HepG2 (cell line): ENCODE measurements around the gene ENTREP3. TPM values are rescaled to one million over a fixed set of nuclear protein-coding genes. Genes with fewer than 3 reads are reported as not detected.
A peak's percentile ranks its signal among the peaks of the same experiment; 100 is the strongest.
"Not testable (repeated sequence)": the region's sequence is repeated elsewhere in the genome, so short reads cannot be mapped to it uniquely, and the experiment has no call there.

Experiments used
- ATAC-seq: fragments of 200-7000 bp; cut with Tn5 transposase; 3 replicates; pipeline ENCODE4 v1.9.1; 2020; ENCODE audit warnings: mild to moderate bottlenecking, moderate library complexity
- BruUV-seq: library from RNA; stranded (reverse); fragments of 400-500 nt; replicated peaks from 2 replicates; lab custom pipeline; 2021; lab: Mats Ljungman, UMichigan
- CTCF ChIA-PET: fragments of 300-600 bp; formaldehyde crosslinking; extraction: SDS; loops from one replicate; lab custom pipeline; 2021; ENCODE audit warnings: low total read pairs, inconsistent platforms, low intra/inter-chr PET ratio; lab: Yijun Ruan, JAX
- POLR2A ChIA-PET: fragments of 350-600 bp; sonication (Branson Sonifier 250); formaldehyde crosslinking; loops from one replicate; lab custom pipeline; 2020; ENCODE audit warnings: antibody characterized with exemption, inconsistent platforms; lab: Yijun Ruan, JAX
- DNase-seq: peaks from one replicate; pipeline ENCODE4 v3.0.0-alpha.2; 2015; ENCODE audit warnings: low spot score
- FAIRE-seq: peaks from 3 replicates; lab custom pipeline; 2011; peaks lifted over from hg19 to GRCh38; lab: Jason Lieb, UNC
- H2AFZ ChIP-seq: one replicate; pipeline ENCODE4 v1.6.1; 2011; ENCODE audit warnings: low read length, inconsistent platforms
- H3K27ac ChIP-seq: fragments of 300-600 bp; 3 replicates; pipeline ENCODE4 v1.8.0; 2011; ENCODE audit warnings: mixed run types, mild to moderate bottlenecking, mixed read lengths, low read length, inconsistent platforms; ENCODE audit not compliant: insufficient read depth; ENCODE audit errors: extremely low read length
- H3K27me3 ChIP-seq, 2 experiments: fragments of 200-600 bp in 1 of 2; 2 replicates in 1 of 2; 3 replicates in 1 of 2; pipeline versions ENCODE4 v1.6.0 to v1.8.0; 2011; ENCODE audit warnings: low read length in 2 of 2, mild to moderate bottlenecking in 2 of 2, moderate library complexity in 2 of 2, inconsistent platforms in 1 of 2; ENCODE audit not compliant: insufficient read depth in 2 of 2, control insufficient read depth in 1 of 2
- H3K36me3 ChIP-seq, 2 experiments: fragments of 200-600 bp in 1 of 2; replicated peaks in 1 of 2; 2 replicates in 1 of 2; 3 replicates in 1 of 2; pipeline versions ENCODE4 v1.5.1 to v1.8.0; 2011; ENCODE audit warnings: low read length in 2 of 2, inconsistent platforms in 1 of 2; ENCODE audit not compliant: insufficient read depth in 2 of 2, control insufficient read depth in 1 of 2
- H3K4me1 ChIP-seq: 2 replicates; pipeline ENCODE4 v1.5.1; 2012; ENCODE audit warnings: low read length, inconsistent platforms; ENCODE audit not compliant: insufficient read depth
- H3K4me2 ChIP-seq: 2 replicates; pipeline ENCODE4 v1.6.0; 2011; ENCODE audit warnings: low read depth, low read length, inconsistent platforms
- H3K4me3 ChIP-seq, 3 experiments: fragments of 200-600 bp in 1 of 3; sonication (generic), shearing (Covaris generic) in 1 of 3; replicated peaks in 1 of 3; 2 replicates each; pipeline ENCODE4 v1.5.1; 2011 to 2016; ENCODE audit warnings: low read length in 3 of 3, inconsistent platforms in 2 of 3, low read depth in 2 of 3, mild to moderate bottlenecking in 2 of 3, control low read depth in 1 of 3, mixed read lengths in 1 of 3; ENCODE audit not compliant: insufficient read depth in 1 of 3
- H3K79me2 ChIP-seq: one replicate; pipeline ENCODE4 v1.6.1; 2011; ENCODE audit warnings: low read length, inconsistent platforms; ENCODE audit not compliant: insufficient read depth
- H3K9ac ChIP-seq: 2 replicates; pipeline ENCODE4 v1.6.0; 2011; ENCODE audit warnings: mild to moderate bottlenecking, low read depth, low read length, inconsistent platforms; ENCODE audit not compliant: insufficient read depth
- H3K9me3 ChIP-seq: 2 replicates; pipeline ENCODE4 v1.5.1; 2012; ENCODE audit warnings: mild to moderate bottlenecking, low read length
- H4K20me1 ChIP-seq: 2 replicates; pipeline ENCODE4 v1.6.0; 2011; ENCODE audit warnings: inconsistent platforms, mild to moderate bottlenecking, low read length, moderate library complexity; ENCODE audit not compliant: insufficient read depth
- AGO2 ChIP-seq: fragments of 200-400 bp; formaldehyde crosslinking; optimal IDR thresholded peaks from 2 replicates; pipeline ENCODE3; 2017; ENCODE audit warnings: mild to moderate bottlenecking, low read depth, low read length, moderate library complexity
- BORCS8-MEF2B ChIP-seq: sonication (generic); formaldehyde crosslinking; IDR thresholded peaks from 2 replicates; pipeline ENCODE4 v1.8.0; 2022; ENCODE audit warnings: mild to moderate bottlenecking, missing genetic modification reagents
- FOXJ3 ChIP-seq: sonication (generic); formaldehyde crosslinking; IDR thresholded peaks from 2 replicates; pipeline ENCODE4 v1.4.0; 2020; ENCODE audit warnings: missing genetic modification reagents, mild to moderate bottlenecking, borderline replicate concordance
- HNRNPL ChIP-seq: fragments of 200-400 bp; formaldehyde crosslinking; IDR thresholded peaks from 2 replicates; pipeline ENCODE4 v1.6.1; 2017; ENCODE audit warnings: mild to moderate bottlenecking, low read depth, low read length
- KAT8 ChIP-seq: IDR thresholded peaks from 2 replicates; pipeline ENCODE4 v1.6.1; 2016; ENCODE audit warnings: missing genetic modification reagents, missing compliant biosample characterization
- NONO ChIP-seq, 2 experiments: fragments of 450-650 bp in 1 of 2; sonication (generic) in 1 of 2; formaldehyde crosslinking in 1 of 2; IDR thresholded peaks in 1 of 2; conservative IDR thresholded peaks in 1 of 2; 2 replicates each; pipeline versions ENCODE4 v1.6.1 to v1.8.0; 2017 to 2022; ENCODE audit warnings: mild to moderate bottlenecking in 1 of 2, missing genetic modification reagents in 1 of 2, moderate library complexity in 1 of 2
- POLR2A ChIP-seq, 2 experiments: IDR thresholded peaks; 2 replicates each; pipeline ENCODE4 v1.6.1; 2011; ENCODE audit warnings: low read depth in 2 of 2, low read length in 2 of 2, mild to moderate bottlenecking in 1 of 2, moderate library complexity in 1 of 2; ENCODE audit not compliant: insufficient read depth in 1 of 2
- RBFOX2 ChIP-seq: fragments of 200-400 bp; formaldehyde crosslinking; IDR thresholded peaks from 2 replicates; pipeline ENCODE4 v1.6.1; 2017; ENCODE audit warnings: low read depth, mild to moderate bottlenecking, low read length
- SRSF1 ChIP-seq: fragments of 200-400 bp; formaldehyde crosslinking; optimal IDR thresholded peaks from 2 replicates; pipeline ENCODE3; 2017; ENCODE audit warnings: mild to moderate bottlenecking, low read depth, low read length, moderate library complexity
- WGBS: methylation state at CpG from one replicate; pipeline ENCODE4 v1.1.6; 2017; ENCODE audit warnings: low lambda C conversion rate; 5-methylcytosine and 5-hydroxymethylcytosine counted together
- in situ Hi-C: cut with HindIII; loops from 2 replicates; pipeline ENCODE4 v1.10.0; 2017; ENCODE audit warnings: low pct_unique_long_range_greater_than_20kb; ENCODE audit not compliant: extremely low pct_ligation_motif_present
- intact Hi-C: fragments of 100-400 bp; cut with micrococcal nuclease; formaldehyde crosslinking; loops from one replicate; pipeline ENCODE4 v1.10.0; 2022; ENCODE audit not compliant: unreplicated experiment
- polyA plus RNA-seq, 8 experiments: library from polyadenylated mRNA; depleted of rRNA in 3 of 8; stranded (reverse) in 7 of 8; unstranded in 1 of 8; fragments of >200 nt; fragmentation: Illumina TruSeq in 4 of 8; extraction: Trizol in 4 of 8; gene quantifications; 2 replicates each; pipeline versions ENCODE4 v1.2.1 to v1.2.3, GENCODE V29; 2011 to 2016; ENCODE audit warnings: low read depth in 4 of 8, missing spikeins in 1 of 8, mixed read lengths in 1 of 8; ENCODE audit not compliant: insufficient read depth in 1 of 8
- total RNA-seq, 5 experiments: library from RNA; depleted of rRNA; stranded (reverse); fragments of >200 nt; fragmentation: Illumina TruSeq; extraction: Trizol; gene quantifications; 2 replicates each; pipeline ENCODE4 v1.2.3, GENCODE V29; 2016; ENCODE audit warnings: low read depth in 1 of 5
- TF ChIP-seq, protein P1 (sequence below): sonication (generic); formaldehyde crosslinking; IDR thresholded peaks from 2 replicates; pipeline ENCODE4 v1.8.0; 2022; ENCODE audit warnings: mild to moderate bottlenecking, missing genetic modification reagents
- TF ChIP-seq, protein P2 (sequence below): IDR thresholded peaks from 2 replicates; pipeline ENCODE4 v1.6.1; 2016; ENCODE audit warnings: low read depth, control low read depth

Gene ENTREP3
- total and polyA plus RNA-seq, 2 of the 13 experiments (the other 11 are each of a cell fraction or from before 2014, with no cell fraction given): 4.1 to 9.9 TPM

DNA sequence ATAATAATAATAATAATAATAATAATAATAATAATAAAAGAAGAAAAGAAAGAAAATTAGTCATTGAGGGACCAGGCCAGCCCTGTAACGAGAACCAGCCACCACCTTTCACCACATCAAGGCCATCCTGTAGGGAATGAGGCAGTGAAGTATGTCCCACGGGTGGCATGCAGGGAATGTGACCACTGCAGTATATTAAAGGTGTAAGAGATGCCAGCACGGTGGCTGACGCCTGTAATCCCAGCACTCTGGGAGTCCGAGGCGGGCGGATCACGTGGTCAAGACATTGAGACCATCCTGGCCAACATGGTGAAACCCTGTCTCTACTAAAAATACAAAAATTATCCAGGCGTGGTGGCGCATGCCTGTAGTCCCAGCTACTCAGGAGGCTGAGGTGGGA is 35.7 kb upstream of the ENTREP3 start:
- H3K4me3 ChIP-seq, intact Hi-C loops, ATAC-seq, H3K79me2 ChIP-seq, in situ Hi-C loops, DNase-seq, H3K4me2 ChIP-seq, POLR2A ChIA-PET, CTCF ChIA-PET, BruUV-seq, H3K27me3 ChIP-seq, H4K20me1 ChIP-seq, H3K27ac ChIP-seq, H2AFZ ChIP-seq, H3K9me3 ChIP-seq, H3K9ac ChIP-seq, FAIRE-seq: not testable (repeated sequence)
- Histone ChIP-seq H3K4me1 (peaks cover 19% of the 10 kb centered on the region), H3K36me3 (peaks cover 0 to 12% of the 10 kb centered on the region in 2 experiments; a peak in 3 of 5 replicates)
- WGBS: 95% methylated on average over 10 of the region's 10 CpGs

DNA sequence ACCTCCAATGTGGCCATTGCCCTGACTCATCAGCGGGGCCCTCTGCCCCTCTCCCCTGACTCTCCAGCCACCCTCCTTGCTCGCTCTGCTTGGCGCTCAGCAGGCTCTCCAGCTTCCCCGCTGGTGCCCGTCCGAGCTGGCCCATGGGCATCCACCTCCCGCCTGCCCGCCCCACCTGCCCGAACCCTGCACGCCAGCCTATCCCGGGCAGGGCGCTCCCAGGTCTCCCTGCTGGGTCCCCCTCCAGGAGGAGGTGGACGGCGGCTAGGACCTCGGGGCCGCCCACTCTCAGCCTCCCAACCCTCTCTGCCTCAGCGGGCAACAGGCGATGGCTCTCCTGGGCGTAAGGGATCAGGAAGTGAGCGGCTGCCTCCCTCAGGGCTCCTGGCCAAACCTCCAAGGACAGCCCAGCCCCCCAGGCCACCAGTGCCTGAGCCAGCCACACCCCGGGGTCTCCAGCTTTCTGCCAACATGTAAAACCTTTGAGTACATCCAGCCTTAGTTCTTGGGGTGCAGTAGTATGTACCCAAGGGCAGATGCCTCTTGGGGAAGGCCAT is 32.8 kb upstream of the ENTREP3 start:
- H3K36me3 ChIP-seq: peaks cover 0 to 4% of the 10 kb centered on the region in 2 experiments; a peak in 2 of 5 replicates
- no peaks in the 10 kb centered on the region for H4K20me1 ChIP-seq
- BruUV-seq: no TSS peak
- no peak overlapping the region for H3K4me2 ChIP-seq
- intact Hi-C loops (no loop called here), in situ Hi-C loops (no loop called here)
- H3K4me1 ChIP-seq: peaks cover 40% of the 10 kb centered on the region
- ATAC-seq (no peak), FAIRE-seq (no peak), DNase-seq (no peak)
- H3K9me3 ChIP-seq: no peaks in the 10 kb centered on the region
- H3K4me3 ChIP-seq: no peak overlapping the region
- H3K9ac ChIP-seq: no peak overlapping the region
- ChIA-PET CTCF (no interaction called here), POLR2A (no interaction called here)
- no peaks in the 10 kb centered on the region for H3K27me3 ChIP-seq
- WGBS: 98% methylated on average over 16 of the region's 21 CpGs
- no peak overlapping the region for H2AFZ ChIP-seq
- H3K79me2 ChIP-seq: no peaks in the 10 kb centered on the region
- peak; percentile 32; the same call in 1 of the 2 replicates for TF ChIP-seq RBFOX2
- TF ChIP-seq HNRNPL: 0 out of 2 replicates have a peak, but pooled peaks have one; percentile 49
- TF ChIP-seq SRSF1: no peak
- TF ChIP-seq BORCS8-MEF2B (CRISPR knock-in tag): peak; percentile 43; the same call in 1 of the 2 replicates
- no peak for TF ChIP-seq NONO (IDR thresholded peaks at IDR 0.05)
- TF ChIP-seq NONO (CRISPR knock-in tag; conservative IDR thresholded peaks at IDR 0.05): 0 out of 2 replicates have a peak, but pooled peaks have one; percentile 10
- TF ChIP-seq POLR2A (IDR thresholded peaks at IDR 0.05; ENCODE audit: insufficient read depth in 1 of 2, low read depth in 2 of 2, low read length in 2 of 2): 0 out of 4 replicates have a peak, but pooled peaks of 1 of the 2 experiments have one; percentile 14
- TF ChIP-seq FOXJ3 (CRISPR knock-in tag): no peak
- TF ChIP-seq, protein P1, sequence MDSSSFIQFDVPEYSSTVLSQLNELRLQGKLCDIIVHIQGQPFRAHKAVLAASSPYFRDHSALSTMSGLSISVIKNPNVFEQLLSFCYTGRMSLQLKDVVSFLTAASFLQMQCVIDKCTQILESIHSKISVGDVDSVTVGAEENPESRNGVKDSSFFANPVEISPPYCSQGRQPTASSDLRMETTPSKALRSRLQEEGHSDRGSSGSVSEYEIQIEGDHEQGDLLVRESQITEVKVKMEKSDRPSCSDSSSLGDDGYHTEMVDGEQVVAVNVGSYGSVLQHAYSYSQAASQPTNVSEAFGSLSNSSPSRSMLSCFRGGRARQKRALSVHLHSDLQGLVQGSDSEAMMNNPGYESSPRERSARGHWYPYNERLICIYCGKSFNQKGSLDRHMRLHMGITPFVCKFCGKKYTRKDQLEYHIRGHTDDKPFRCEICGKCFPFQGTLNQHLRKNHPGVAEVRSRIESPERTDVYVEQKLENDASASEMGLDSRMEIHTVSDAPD (CRISPR knock-in tag): no peak
- peak; percentile 77 for TF ChIP-seq AGO2
- TF ChIP-seq, protein P2, sequence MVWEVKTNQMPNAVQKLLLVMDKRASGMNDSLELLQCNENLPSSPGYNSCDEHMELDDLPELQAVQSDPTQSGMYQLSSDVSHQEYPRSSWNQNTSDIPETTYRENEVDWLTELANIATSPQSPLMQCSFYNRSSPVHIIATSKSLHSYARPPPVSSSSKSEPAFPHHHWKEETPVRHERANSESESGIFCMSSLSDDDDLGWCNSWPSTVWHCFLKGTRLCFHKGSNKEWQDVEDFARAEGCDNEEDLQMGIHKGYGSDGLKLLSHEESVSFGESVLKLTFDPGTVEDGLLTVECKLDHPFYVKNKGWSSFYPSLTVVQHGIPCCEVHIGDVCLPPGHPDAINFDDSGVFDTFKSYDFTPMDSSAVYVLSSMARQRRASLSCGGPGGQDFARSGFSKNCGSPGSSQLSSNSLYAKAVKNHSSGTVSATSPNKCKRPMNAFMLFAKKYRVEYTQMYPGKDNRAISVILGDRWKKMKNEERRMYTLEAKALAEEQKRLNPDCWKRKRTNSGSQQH (CRISPR knock-in tag): no peak
- TF ChIP-seq KAT8 (CRISPR knock-in tag): no peak
- peak overlapping the region; percentile 22 for H3K27ac ChIP-seq
